Stimulated activated CD4-positive, alpha-beta T cell treated with anti-CD3 and anti-CD28 coated beads, Interleukin-2, amount 100 ng/mL, for 24 hours (primary cell): Measurements from ENCODE around the gene SIGLEC12.
"Not testable (repeated sequence)": the region's sequence is repeated elsewhere in the genome, so short reads cannot be mapped to it uniquely, and the experiment has no call there.

Experiments used
- DNase-seq, 2 donors: peaks; one replicate each; pipeline ENCODE4 v3.0.0-alpha.2; 2020

Gene SIGLEC12

GRCh38 chr19:51457351-51458013 is 44.1 kb downstream of the SIGLEC12 start:
- DNase-seq = peak in 1 of 2 donors; percentile 14

GRCh38 chr19:51456541-51457290 is 44.9 kb downstream of the SIGLEC12 start:
- no peak for DNase-seq

GRCh38 chr19:51450730-51451307 is 50.8 kb downstream of the SIGLEC12 start:
- DNase-seq = peak; percentile 48 to 56

GRCh38 chr19:51448411-51449016 is 53.1 kb downstream of the SIGLEC12 start:
- DNase-seq = peak; percentile 56 to 63

- no peak for DNase-seq
These were observed 53.6 kb downstream of the SIGLEC12 start for GRCh38 chr19:51448011-51448410.

- not testable (repeated sequence) for DNase-seq
These were observed 54.1 kb downstream of the SIGLEC12 start for GRCh38 chr19:51447510-51447909.

GRCh38 chr19:51441410-51442390 is 59.9 kb downstream of the SIGLEC12 start:
- DNase-seq = peak; percentile 86 to 88
